ENCODE results near the gene GSK3A. TPM values are rescaled to one million over a fixed set of nuclear protein-coding genes. Genes with fewer than 3 reads are reported as not detected.

The GSK3A gene
- 46.0 TPM for total RNA-seq (2021; ENCODE audit: unreplicated experiment)
- 65.7 TPM for polyA plus RNA-seq (2012; ENCODE audit: insufficient read length)
- percentile 72 among the genes with signal in this experiment for Bru-seq, nascent RNA
- percentile 80 among the genes with signal in this experiment for BruChase-seq, experiment 1, labeled RNA remaining after a 2-hour chase
- percentile 89 among the genes with signal in this experiment for BruChase-seq, experiment 2, labeled RNA remaining after a 6-hour chase
- long read RNA-seq, transcript GSK3A-201 (11 exons, 2,188 nt) = major isoform, 17 of 31 reads
- long read RNA-seq, partial matches to known transcripts = 1 of 31 reads
- long read RNA-seq, other reads (novel, unspliced or antisense) = 11 of 31 reads

- Histone ChIP-seq H3K4me1 (ENCODE audit: control insufficient read depth, insufficient read depth, low read length) (peaks cover 21% of the 10 kb centered on the region), H3K27ac (ENCODE audit: low read length) (peak within 1 kb of the TSS; percentile 94), H3K4me3 (ENCODE audit: low read depth in 2 of 2, low read length in 2 of 2) (peak within 1 kb of the TSS; percentile 73 to 93), H3K36me3 (ENCODE audit: control insufficient read depth, insufficient read depth, low read length) (peaks cover 5% of the 10 kb centered on the region; the same call in 1 of the 2 replicates), H3K27me3 (ENCODE audit: control insufficient read depth, insufficient read depth, low read length) (no peaks in the 10 kb centered on the region), H3K9me3 (ENCODE audit: control insufficient read depth, insufficient read depth, low read depth, low read length) (no peaks in the 10 kb centered on the region)
- in situ Hi-C loops (cut with HindIII; ENCODE audit: low pct_unique_long_range_greater_than_20kb, low sequenced_read_pairs) (no loop called here), intact Hi-C loops (cut with micrococcal nuclease; ENCODE audit: unreplicated experiment) (no loop called here)
- TF ChIP-seq CTCF (IDR thresholded peaks at IDR 0.05) = no peak
- peak; percentile 57; the same call in 1 of the 2 replicates for TF ChIP-seq SIN3A (IDR thresholded peaks at IDR 0.05; ENCODE audit: borderline replicate concordance, insufficient read depth, low read depth, low read length)
- peak; percentile 83 for TF ChIP-seq POLR2AphosphoS5 (IDR thresholded peaks at IDR 0.05; ENCODE audit: low read depth, low read length)
- TF ChIP-seq REST (IDR thresholded peaks at IDR 0.05; ENCODE audit: insufficient read depth in 1 of 2, low read depth in 2 of 2, low read length in 1 of 2) = no peak
- TF ChIP-seq TCF7L2 (IDR thresholded peaks at IDR 0.05; ENCODE audit: low read depth, low read length) = peak; percentile 64
- BruUV-seq (replicated peaks) = no TSS peak
- ATAC-seq (peak; percentile 85), DNase-seq (ENCODE audit: low read depth, low spot score) (peak; percentile 92)
- CTCF ChIA-PET = no interaction called here
- POLR2A ChIA-PET = interaction anchor here (0.6 kb wide), 1 partner anchor 26 kb away, joined by 3 read pairs; no protein-coding TSS in a partner anchor
These were observed at the start of gene GSK3A for GRCh38 chr19:42242512-42243409. Gene GSK3A, minus strand, starts transcription at chr19:42242602. Its CDS starts 137 bp downstream, at chr19:42242465.

DNA sequence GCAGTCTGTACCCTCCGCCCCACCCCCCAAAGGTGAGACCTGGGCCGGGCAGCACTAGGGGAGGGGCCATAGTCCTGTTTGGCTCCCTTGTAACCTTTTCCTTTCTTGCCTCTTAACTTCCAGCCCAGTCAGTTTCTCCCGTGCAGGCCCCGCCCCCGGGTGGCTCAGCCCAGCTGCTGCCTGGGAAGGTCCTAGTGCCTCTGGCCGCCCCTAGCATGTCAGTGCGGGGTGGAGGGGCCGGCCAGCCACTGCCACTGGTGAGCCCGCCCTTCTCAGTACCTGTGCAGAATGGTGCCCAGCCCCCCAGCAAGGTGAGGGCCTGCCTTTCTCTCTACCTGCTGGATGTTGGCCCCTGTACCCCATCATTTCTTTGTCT is 49.0 kb upstream of the GSK3A start:
- no TSS peak for BruUV-seq (replicated peaks)
- TF ChIP-seq REST (IDR thresholded peaks at IDR 0.05; ENCODE audit: insufficient read depth in 1 of 2, low read depth in 2 of 2, low read length in 1 of 2) = no peak
- TF ChIP-seq SIN3A (IDR thresholded peaks at IDR 0.05; ENCODE audit: borderline replicate concordance, insufficient read depth, low read depth, low read length) = no peak
- no peak for TF ChIP-seq TCF7L2 (IDR thresholded peaks at IDR 0.05; ENCODE audit: low read depth, low read length)
- TF ChIP-seq POLR2AphosphoS5 (IDR thresholded peaks at IDR 0.05; ENCODE audit: low read depth, low read length) = no peak
- TF ChIP-seq CTCF (IDR thresholded peaks at IDR 0.05) = no peak
- H3K27me3 ChIP-seq (ENCODE audit: control insufficient read depth, insufficient read depth, low read length) = no peaks in the 10 kb centered on the region
- ChIA-PET POLR2A (interaction anchor here (0.6 kb wide), 1 partner anchor 9 kb away, joined by 5 read pairs; no protein-coding TSS in a partner anchor), CTCF (interaction anchor here (0.6 kb wide), 2 partner anchors 9 to 44 kb away, joined by 3 to 13 read pairs; no protein-coding TSS in a partner anchor)
- DNase-seq (ENCODE audit: low read depth, low spot score) (no peak), ATAC-seq (peak; percentile 26; the same call in 1 of the 2 replicates)
- H3K4me1 ChIP-seq (ENCODE audit: control insufficient read depth, insufficient read depth, low read length) = no peaks in the 10 kb centered on the region
- in situ Hi-C loops (cut with HindIII; ENCODE audit: low pct_unique_long_range_greater_than_20kb, low sequenced_read_pairs) (no loop called here), intact Hi-C loops (cut with micrococcal nuclease; ENCODE audit: unreplicated experiment) (no loop called here)
- no peak overlapping the region for H3K27ac ChIP-seq (ENCODE audit: low read length)
- no peaks in the 10 kb centered on the region for H3K9me3 ChIP-seq (ENCODE audit: control insufficient read depth, insufficient read depth, low read depth, low read length)
- no peaks in the 10 kb centered on the region; the same call in 1 of the 2 replicates for H3K36me3 ChIP-seq (ENCODE audit: control insufficient read depth, insufficient read depth, low read length)
- H3K4me3 ChIP-seq (ENCODE audit: low read depth in 2 of 2, low read length in 2 of 2) = no peak overlapping the region

All from Panc1 (cell line).